CD14-positive monocyte (primary cell): ENCODE data around the gene DDN. TPM values are rescaled to one million over a fixed set of nuclear protein-coding genes. Genes with fewer than 3 reads are reported as not detected.

ENCODE experiments used
- DNase-seq, 3 donors: peaks; one replicate each; pipeline ENCODE4 v3.0.0-alpha.2; 2011 to 2022
- H2AFZ ChIP-seq: 2 replicates; pipeline ENCODE4 v1.6.0; 2012; ENCODE audit warnings: mild to moderate bottlenecking, low read depth, low read length, inconsistent platforms; ENCODE audit not compliant: insufficient read depth, poor library complexity, severe bottlenecking
- H3K27ac ChIP-seq, 2 donors: 1 replicate in 1 of 2; 2 replicates in 1 of 2; pipeline ENCODE4 v1.5.1; 2012 to 2013; ENCODE audit warnings: low read length in 2 of 2, control low read depth in 1 of 2, inconsistent platforms in 1 of 2, low read depth in 1 of 2, mild to moderate bottlenecking in 1 of 2
- H3K27me3 ChIP-seq, 2 donors: one replicate each; pipeline versions ENCODE4 v1.6.0 to v1.6.1; 2011 to 2013; ENCODE audit warnings: low read length in 2 of 2; ENCODE audit not compliant: control insufficient read depth in 2 of 2, insufficient read depth in 2 of 2
- H3K36me3 ChIP-seq, 2 donors: replicated peaks in 1 of 2; 1 replicate in 1 of 2; 2 replicates in 1 of 2; pipeline versions ENCODE4 v1.5.1 to v1.6.1; 2012 to 2013; ENCODE audit warnings: low read length in 2 of 2, control low read depth in 1 of 2, inconsistent platforms in 1 of 2, mild to moderate bottlenecking in 1 of 2; ENCODE audit not compliant: insufficient read depth in 2 of 2, control insufficient read depth in 1 of 2
- H3K4me1 ChIP-seq, 2 donors: 1 replicate in 1 of 2; 2 replicates in 1 of 2; pipeline versions ENCODE4 v1.5.1 to v1.6.1; 2012 to 2013; ENCODE audit warnings: low read length in 2 of 2, control low read depth in 1 of 2, inconsistent platforms in 1 of 2, mild to moderate bottlenecking in 1 of 2, moderate library complexity in 1 of 2; ENCODE audit not compliant: insufficient read depth in 2 of 2, control insufficient read depth in 1 of 2
- H3K4me2 ChIP-seq: replicated peaks from 2 replicates; pipeline ENCODE3; 2012; ENCODE audit warnings: low read length, moderate library complexity, mild to moderate bottlenecking; ENCODE audit not compliant: poor library complexity, severe bottlenecking; ENCODE audit errors: extremely low read depth
- H3K4me3 ChIP-seq, 3 experiments: fragments of 200-600 bp in 1 of 3; sonication (generic) in 1 of 3; replicated peaks in 1 of 3; 1 replicate in 2 of 3; 2 replicates in 1 of 3; pipeline ENCODE4 v1.5.1; 2011 to 2013; ENCODE audit warnings: low read length in 3 of 3, mild to moderate bottlenecking in 3 of 3, control low read depth in 2 of 3, low read depth in 2 of 3, inconsistent platforms in 1 of 3, moderate library complexity in 1 of 3
- H3K79me2 ChIP-seq: 2 replicates; pipeline ENCODE4 v1.6.0; 2012; ENCODE audit warnings: mild to moderate bottlenecking, control low read depth, inconsistent platforms, low read length, moderate library complexity; ENCODE audit not compliant: insufficient read depth
- H3K9ac ChIP-seq: 2 replicates; pipeline ENCODE4 v1.6.0; 2017; ENCODE audit warnings: low read length, mild to moderate bottlenecking; ENCODE audit not compliant: insufficient read depth, poor library complexity, severe bottlenecking
- H3K9me3 ChIP-seq, 2 donors: replicated peaks in 1 of 2; 1 replicate in 1 of 2; 2 replicates in 1 of 2; pipeline versions ENCODE4 v1.5.1 to v1.6.1; 2012 to 2013; ENCODE audit warnings: low read length in 2 of 2, control low read depth in 1 of 2; ENCODE audit not compliant: control insufficient read depth in 1 of 2, insufficient read depth in 1 of 2
- H4K20me1 ChIP-seq: 2 replicates; pipeline ENCODE4 v1.6.0; 2012; ENCODE audit warnings: mild to moderate bottlenecking, low read length, control low read depth, moderate library complexity; ENCODE audit not compliant: insufficient read depth
- H3K27ac Mint-ChIP-seq, 7 donors: one replicate each; pipeline ENCODE4 v1.8.0; 2020; ENCODE audit warnings: mild to moderate bottlenecking in 7 of 7, mixed read lengths in 7 of 7, moderate library complexity in 6 of 7, inconsistent platforms in 2 of 7
- H3K27me3 Mint-ChIP-seq, 3 donors: one replicate each; pipeline ENCODE4 v1.8.0; 2021 to 2022; ENCODE audit warnings: low read depth in 3 of 3, mild to moderate bottlenecking in 3 of 3, mixed read lengths in 3 of 3, moderate library complexity in 3 of 3, inconsistent platforms in 1 of 3
- H3K36me3 Mint-ChIP-seq, 2 donors: one replicate each; pipeline ENCODE4 v1.8.0; 2020; ENCODE audit warnings: mixed read lengths in 2 of 2, inconsistent platforms in 1 of 2, mild to moderate bottlenecking in 1 of 2
- H3K4me1 Mint-ChIP-seq: one replicate; pipeline ENCODE4 v1.8.0; 2020; ENCODE audit warnings: mild to moderate bottlenecking, mixed read lengths
- H3K4me3 Mint-ChIP-seq, 2 donors: one replicate each; pipeline ENCODE4 v1.8.0; 2020; ENCODE audit warnings: mild to moderate bottlenecking in 2 of 2, mixed read lengths in 2 of 2, moderate library complexity in 1 of 2
- H3K9me3 Mint-ChIP-seq, 7 donors: one replicate each; pipeline ENCODE4 v1.8.0; 2020 to 2022; ENCODE audit warnings: mixed read lengths in 7 of 7, mild to moderate bottlenecking in 6 of 7, moderate library complexity in 6 of 7, inconsistent platforms in 2 of 7
- WGBS: methylation state at CpG from one replicate; pipeline ENCODE4 v1.1.5; 2013; ENCODE audit warnings: missing lambda C conversion rate; ENCODE audit not compliant: insufficient coverage; 5-methylcytosine and 5-hydroxymethylcytosine counted together
- intact Hi-C, 2 donors: fragments of 100-400 bp; cut with micrococcal nuclease; formaldehyde crosslinking; loops; one replicate each; pipeline versions ENCODE4 v1.15.0 to v1.15.1; 2023
- polyA plus RNA-seq, 3 donors: library from polyadenylated mRNA; depleted of rRNA in 1 of 3; unstranded in 2 of 3; stranded (reverse) in 1 of 3; fragments of 300-500 nt in 2 of 3; fragments of >200 nt in 1 of 3; fragmentation: Illumina TruSeq in 2 of 3; gene quantifications; 1 replicate in 2 of 3; 2 replicates in 1 of 3; pipeline ENCODE4 v1.2.3, GENCODE V29; 2012 to 2021
- TF ChIP-seq, protein P1 (sequence below): fragments of 200-600 bp; IDR thresholded peaks from one replicate; pipeline ENCODE4 v1.8.0; 2022; ENCODE audit warnings: antibody characterized with exemption, mild to moderate bottlenecking

The DDN gene
- polyA plus RNA-seq, 3 donors = 0.27 TPM; not detected in 2

- Mint-ChIP-seq H3K27ac (peak overlapping the region in 1 of 7 donors; percentile 18), H3K4me1 (peaks cover 50% of the 10 kb centered on the region), H3K9me3 (peaks cover 2 to 41% (median 23%) of the 10 kb centered on the region in 7 donors), H3K4me3 (peak overlapping the region; percentile 79 to 92), H3K36me3 (peaks cover 22 to 23% of the 10 kb centered on the region in 2 donors), H3K27me3 (peaks cover 88 to 97% (median 95%) of the 10 kb centered on the region in 3 donors)
- Histone ChIP-seq H3K9me3 (peaks cover 0 to 41% of the 10 kb centered on the region in 2 donors), H4K20me1 (peaks cover 5% of the 10 kb centered on the region), H3K79me2 (no peaks in the 10 kb centered on the region), H3K9ac (no peak overlapping the region), H2AFZ (peak overlapping the region; percentile 64), H3K27me3 (peaks cover 66 to 95% of the 10 kb centered on the region in 2 donors), H3K4me1 (peaks cover 43 to 45% of the 10 kb centered on the region in 2 donors), H3K36me3 (no peaks in the 10 kb centered on the region), H3K4me3 (peak overlapping the region; percentile 12 to 72 (median 23)), H3K4me2 (peak overlapping the region; percentile 83), H3K27ac (no peak overlapping the region)
- 3% methylated on average over 27 of the region's 45 CpGs for WGBS
- intact Hi-C loops = loop anchor here in 1 of 2 donors (10.0 kb wide), 1 partner anchor 124 kb away; the partner anchor contains the start of gene DDX23
- DNase-seq = no peak
- TF ChIP-seq, protein P1, sequence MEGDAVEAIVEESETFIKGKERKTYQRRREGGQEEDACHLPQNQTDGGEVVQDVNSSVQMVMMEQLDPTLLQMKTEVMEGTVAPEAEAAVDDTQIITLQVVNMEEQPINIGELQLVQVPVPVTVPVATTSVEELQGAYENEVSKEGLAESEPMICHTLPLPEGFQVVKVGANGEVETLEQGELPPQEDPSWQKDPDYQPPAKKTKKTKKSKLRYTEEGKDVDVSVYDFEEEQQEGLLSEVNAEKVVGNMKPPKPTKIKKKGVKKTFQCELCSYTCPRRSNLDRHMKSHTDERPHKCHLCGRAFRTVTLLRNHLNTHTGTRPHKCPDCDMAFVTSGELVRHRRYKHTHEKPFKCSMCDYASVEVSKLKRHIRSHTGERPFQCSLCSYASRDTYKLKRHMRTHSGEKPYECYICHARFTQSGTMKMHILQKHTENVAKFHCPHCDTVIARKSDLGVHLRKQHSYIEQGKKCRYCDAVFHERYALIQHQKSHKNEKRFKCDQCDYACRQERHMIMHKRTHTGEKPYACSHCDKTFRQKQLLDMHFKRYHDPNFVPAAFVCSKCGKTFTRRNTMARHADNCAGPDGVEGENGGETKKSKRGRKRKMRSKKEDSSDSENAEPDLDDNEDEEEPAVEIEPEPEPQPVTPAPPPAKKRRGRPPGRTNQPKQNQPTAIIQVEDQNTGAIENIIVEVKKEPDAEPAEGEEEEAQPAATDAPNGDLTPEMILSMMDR = no peak
Observed at GRCh38 chr12:48978741-48979601, 20.2 kb downstream of the DDN start.

GRCh38 chr12:48978291-48978740 lies 20.9 kb downstream of the DDN start, which contains the start of gene WNT1:
TSS of gene WNT1 (plus strand) at chr12:48978322. CDS start at chr12:48978651, 329 bp downstream.
- H3K27me3 Mint-ChIP-seq = peaks cover 88 to 97% (median 93%) of the 10 kb centered on the region in 3 donors
- peak within 1 kb of the TSS; percentile 64 for H2AFZ ChIP-seq
- peaks cover 2 to 41% (median 24%) of the 10 kb centered on the region in 7 donors for H3K9me3 Mint-ChIP-seq
- WGBS = 3% methylated on average over 42 of the region's 45 CpGs
- TF ChIP-seq, protein P1 = peak; percentile 94
- no peak within 1 kb of the TSS for H3K27ac ChIP-seq
- peaks cover 64 to 95% of the 10 kb centered on the region in 2 donors for H3K27me3 ChIP-seq
- H3K36me3 Mint-ChIP-seq = peaks cover 22 to 23% of the 10 kb centered on the region in 2 donors
- peak within 1 kb of the TSS in 5 of 7 donors; percentile 47 to 83 (median 73) for H3K27ac Mint-ChIP-seq
- H3K4me3 Mint-ChIP-seq = peak within 1 kb of the TSS; percentile 79 to 92
- peaks cover 5% of the 10 kb centered on the region for H4K20me1 ChIP-seq
- H3K9ac ChIP-seq = no peak within 1 kb of the TSS
- DNase-seq = no peak
- H3K4me3 ChIP-seq = peak within 1 kb of the TSS in 2 of 3 experiments; percentile 23 to 72
- H3K79me2 ChIP-seq = no peaks in the 10 kb centered on the region
- H3K9me3 ChIP-seq = peaks cover 0 to 41% of the 10 kb centered on the region in 2 donors
- H3K4me1 ChIP-seq = peaks cover 50 to 52% of the 10 kb centered on the region in 2 donors
- H3K4me2 ChIP-seq = peak within 1 kb of the TSS; percentile 83
- H3K4me1 Mint-ChIP-seq = peaks cover 54% of the 10 kb centered on the region
- H3K36me3 ChIP-seq = no peaks in the 10 kb centered on the region
- intact Hi-C loops = loop anchor here in 1 of 2 donors (10.0 kb wide), 1 partner anchor 124 kb away; the partner anchor contains the start of gene DDX23
